PC-3 (cell line): Measurements from ENCODE around the gene COL4A1. TPM values are rescaled to one million over a fixed set of nuclear protein-coding genes. Genes with fewer than 3 reads are reported as not detected.

ENCODE experiments used
- ATAC-seq: fragments of 200-7000 bp; cut with Tn5 transposase; 2 replicates; pipeline ENCODE4 v1.9.1; 2020; ENCODE audit warnings: mild to moderate bottlenecking, moderate library complexity
- BruUV-seq: library from RNA; stranded (reverse); fragments of 400-500 nt; replicated peaks from 2 replicates; lab custom pipeline; 2021; lab: Mats Ljungman, UMichigan
- CTCF ChIA-PET: fragments of 300-600 bp; sonication (Branson Sonifier 250); formaldehyde crosslinking; loops from one replicate; lab custom pipeline; 2022; ENCODE audit warnings: antibody characterized with exemption; lab: Charles Lee
- POLR2A ChIA-PET: fragments of 300-600 bp; sonication (Branson Sonifier 250); formaldehyde crosslinking; loops from one replicate; lab custom pipeline; 2022; ENCODE audit warnings: antibody characterized with exemption; ENCODE audit not compliant: unreplicated experiment; lab: Charles Lee
- DNase-seq: peaks from one replicate; pipeline ENCODE4 v3.0.0-alpha.2; 2015
- H2AFZ ChIP-seq: fragments of 300-600 bp; sonication (generic); 2 replicates; pipeline ENCODE4 v1.6.0; 2016; ENCODE audit warnings: antibody characterized with exemption, low read length
- H3F3A ChIP-seq: fragments of 300-600 bp; sonication (generic); one replicate; pipeline ENCODE4 v1.6.0; 2017; ENCODE audit warnings: antibody characterized with exemption, low read length, control low read depth, mild to moderate bottlenecking; ENCODE audit not compliant: unreplicated experiment
- H3K27ac ChIP-seq: fragments of 300-600 bp; sonication (generic); 2 replicates; pipeline ENCODE4 v1.5.1; 2016; ENCODE audit warnings: mild to moderate bottlenecking, low read length
- H3K27me3 ChIP-seq: fragments of 300-600 bp; sonication (generic); 2 replicates; pipeline ENCODE4 v1.6.1; 2016; ENCODE audit warnings: low read length, mixed read lengths
- H3K36me3 ChIP-seq: fragments of 300-600 bp; sonication (generic); 2 replicates; pipeline ENCODE4 v1.6.1; 2016; ENCODE audit warnings: low read depth, mixed run types, low read length, mixed read lengths
- H3K4me1 ChIP-seq: fragments of 300-600 bp; sonication (generic); 2 replicates; pipeline ENCODE4 v1.5.1; 2016; ENCODE audit warnings: low read length; ENCODE audit not compliant: insufficient read depth
- H3K4me2 ChIP-seq: fragments of 300-600 bp; sonication (generic); 2 replicates; pipeline ENCODE4 v1.6.0; 2016; ENCODE audit warnings: low read length
- H3K4me3 ChIP-seq: fragments of 300-600 bp; sonication (generic); 2 replicates; pipeline ENCODE4 v1.5.1; 2016; ENCODE audit warnings: mild to moderate bottlenecking, low read length, mixed read lengths
- H3K79me2 ChIP-seq: fragments of 300-600 bp; sonication (generic); 2 replicates; pipeline ENCODE4 v1.6.1; 2017; ENCODE audit warnings: low read length, mixed read lengths
- H3K9ac ChIP-seq: fragments of 300-600 bp; sonication (generic); 2 replicates; pipeline ENCODE4 v1.6.0; 2016; ENCODE audit warnings: mild to moderate bottlenecking, low read length
- H3K9me2 ChIP-seq: fragments of 300-600 bp; sonication (generic); replicated peaks from 2 replicates; pipeline ENCODE4 v1.6.1; 2016; ENCODE audit warnings: mixed run types, low read length, mixed read lengths
- H3K9me3 ChIP-seq: fragments of 300-600 bp; sonication (generic); 2 replicates; pipeline ENCODE4 v1.6.1; 2016; ENCODE audit warnings: low read length, mixed read lengths
- H4K20me1 ChIP-seq: fragments of 300-600 bp; sonication (generic); 2 replicates; pipeline ENCODE4 v1.6.1; 2016; ENCODE audit warnings: low read length, mixed read lengths
- CTCF ChIP-seq: fragments of 300-600 bp; sonication (generic); conservative IDR thresholded peaks from 2 replicates; pipeline ENCODE4 v1.5.1; 2017; ENCODE audit warnings: antibody characterized with exemption, low read depth, mild to moderate bottlenecking, low read length
- EZH2 ChIP-seq: fragments of 300-600 bp; sonication (generic); IDR thresholded peaks from one replicate; pipeline ENCODE4 v1.6.1; 2017; ENCODE audit warnings: antibody characterized with exemption, mild to moderate bottlenecking, low read length; ENCODE audit not compliant: unreplicated experiment
- EZH2phosphoT487 ChIP-seq: fragments of 300-600 bp; sonication (generic); IDR thresholded peaks from 2 replicates; pipeline ENCODE4 v1.6.1; 2018; ENCODE audit warnings: mild to moderate bottlenecking, antibody characterized with exemption, low read length, borderline replicate concordance
- intact Hi-C: fragments of 100-400 bp; cut with micrococcal nuclease; formaldehyde crosslinking; loops from 2 replicates; pipeline ENCODE4 v1.9.0; 2023
- total RNA-seq: library from RNA; depleted of rRNA; stranded (reverse); fragments of >200 nt; gene quantifications from 2 replicates; pipeline ENCODE4 v1.2.3, GENCODE V29; 2014

The COL4A1 gene
- total RNA-seq, 1 experiment from 2014 or later, result 48.7 TPM

DNA sequence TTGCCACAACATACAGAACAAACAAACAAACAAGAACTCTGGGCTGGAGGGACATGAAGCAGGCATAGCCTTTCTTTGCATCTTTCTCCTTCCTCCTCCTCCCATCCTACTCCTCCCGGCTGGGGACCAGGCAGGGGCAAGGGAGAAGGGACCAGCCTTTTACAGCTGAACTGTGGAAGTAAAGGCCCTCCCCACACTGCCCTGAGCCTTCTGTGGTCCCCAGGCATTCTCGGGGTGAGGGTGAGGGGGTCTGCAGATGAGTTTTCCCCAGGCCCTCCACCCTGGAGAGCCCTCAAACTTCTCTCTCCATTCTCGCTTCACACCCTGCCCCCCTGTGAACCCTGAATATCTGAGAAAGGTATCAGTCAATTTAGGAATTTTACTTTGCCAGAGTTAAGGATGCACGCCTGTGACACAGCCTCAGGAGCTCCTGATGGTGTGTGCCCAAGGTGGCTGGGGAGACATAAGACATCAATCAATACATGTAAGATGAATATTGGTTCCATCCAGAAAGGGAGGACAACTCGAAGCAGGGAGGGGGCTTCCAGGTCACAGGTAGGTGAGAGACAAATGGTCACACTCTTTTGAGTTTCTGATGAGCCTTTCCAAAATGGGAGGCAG, 170.9 kb downstream of the COL4A1 start:
- peaks cover 12% of the 10 kb centered on the region for H3K4me1 ChIP-seq
- no peaks in the 10 kb centered on the region for H4K20me1 ChIP-seq
- no peaks in the 10 kb centered on the region for H3K9me3 ChIP-seq
- no peaks in the 10 kb centered on the region for H3K36me3 ChIP-seq
- H3K4me3 ChIP-seq, result no peak overlapping the region
- CTCF ChIA-PET, result no interaction called here
- H3K27ac ChIP-seq, result no peak overlapping the region
- intact Hi-C loops, result no loop called here
- no peak overlapping the region for H3K4me2 ChIP-seq
- H3K9ac ChIP-seq, result no peak overlapping the region
- no TSS peak for BruUV-seq
- TF ChIP-seq EZH2phosphoT487, result no peak
- no peak for TF ChIP-seq EZH2
- TF ChIP-seq CTCF, result no peak
- no peaks in the 10 kb centered on the region for H3K27me3 ChIP-seq
- H3F3A ChIP-seq, result no peaks in the 10 kb centered on the region
- no peaks in the 10 kb centered on the region for H3K9me2 ChIP-seq
- POLR2A ChIA-PET, result no interaction called here
- ATAC-seq (no peak), DNase-seq (no peak)
- H3K79me2 ChIP-seq, result no peaks in the 10 kb centered on the region
- H2AFZ ChIP-seq, result no peak overlapping the region

GRCh38 chr13:110134801-110135200, 172.2 kb downstream of the COL4A1 start:
- ATAC-seq, result no peak
- H3K4me3 ChIP-seq, result no peak overlapping the region
- H3K9me2 ChIP-seq, result no peaks in the 10 kb centered on the region
- no peaks in the 10 kb centered on the region for H3F3A ChIP-seq
- no TSS peak for BruUV-seq
- no peak overlapping the region for H2AFZ ChIP-seq
- ChIA-PET POLR2A (no interaction called here), CTCF (no interaction called here)
- no peaks in the 10 kb centered on the region for H3K36me3 ChIP-seq
- peaks cover 12% of the 10 kb centered on the region for H3K4me1 ChIP-seq
- no peak overlapping the region for H3K4me2 ChIP-seq
- H3K9me3 ChIP-seq, result no peaks in the 10 kb centered on the region
- H3K9ac ChIP-seq, result no peak overlapping the region
- H3K27ac ChIP-seq, result no peak overlapping the region
- intact Hi-C loops, result no loop called here
- H4K20me1 ChIP-seq, result no peaks in the 10 kb centered on the region
- TF ChIP-seq EZH2 (no peak), EZH2phosphoT487 (no peak), CTCF (no peak)
- no peaks in the 10 kb centered on the region for H3K27me3 ChIP-seq
- H3K79me2 ChIP-seq, result no peaks in the 10 kb centered on the region
- DNase-seq, result no peak

DNA sequence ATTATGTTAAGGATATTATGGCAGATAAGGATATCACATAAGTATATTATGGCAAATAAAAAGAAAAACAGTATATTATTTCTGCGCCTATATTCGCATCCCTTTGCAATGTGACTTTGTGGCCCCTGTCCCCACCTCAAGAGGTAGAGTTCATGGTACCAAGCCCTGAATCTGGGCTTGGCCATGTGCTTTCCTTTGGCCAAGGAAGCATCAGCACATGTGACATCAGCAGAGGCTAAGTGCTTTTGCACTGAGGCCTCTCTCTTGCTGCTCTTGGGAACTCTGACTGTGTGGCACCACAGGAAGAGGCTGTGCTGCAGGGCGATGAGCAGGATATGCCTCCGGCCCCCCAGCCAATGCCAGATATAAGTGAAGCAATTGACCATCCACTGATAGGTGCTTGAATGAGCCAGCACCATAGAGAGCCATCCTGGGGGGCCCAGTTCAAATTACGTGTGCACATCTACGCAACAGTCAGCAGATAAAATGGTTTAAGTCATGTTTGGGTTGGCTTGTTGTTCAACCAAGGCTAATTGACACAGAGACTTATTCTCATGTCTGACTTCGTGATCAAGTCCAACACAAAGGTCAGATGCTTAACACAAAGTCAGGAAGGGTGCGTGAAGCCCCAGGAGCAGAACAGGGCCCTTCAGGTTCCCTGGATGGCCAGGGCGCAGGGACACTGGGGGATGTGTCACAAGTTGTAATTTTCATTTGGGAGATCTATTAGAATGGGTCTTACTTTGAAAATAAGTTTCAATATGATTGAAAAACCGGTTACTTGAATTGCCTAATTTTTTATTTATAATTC, 173.3 kb downstream of the COL4A1 start:
- peaks cover 12% of the 10 kb centered on the region for H3K4me1 ChIP-seq
- no peak for DNase-seq
- ATAC-seq, result no peak
- CTCF ChIA-PET, result no interaction called here
- no peaks in the 10 kb centered on the region for H4K20me1 ChIP-seq
- no peak for TF ChIP-seq EZH2
- no peak for TF ChIP-seq EZH2phosphoT487
- no peak for TF ChIP-seq CTCF
- H2AFZ ChIP-seq, result no peak overlapping the region
- H3K9me2 ChIP-seq, result no peaks in the 10 kb centered on the region
- no peaks in the 10 kb centered on the region for H3K9me3 ChIP-seq
- intact Hi-C loops, result no loop called here
- H3K27ac ChIP-seq, result no peak overlapping the region
- no peaks in the 10 kb centered on the region for H3K27me3 ChIP-seq
- H3K9ac ChIP-seq, result no peak overlapping the region
- no peak overlapping the region for H3K4me2 ChIP-seq
- BruUV-seq, result no TSS peak
- H3F3A ChIP-seq, result no peaks in the 10 kb centered on the region
- POLR2A ChIA-PET, result interaction anchor here (0.6 kb wide), 1 partner anchor 67 kb away, joined by 7 read pairs; no protein-coding TSS in a partner anchor
- no peaks in the 10 kb centered on the region for H3K36me3 ChIP-seq
- no peaks in the 10 kb centered on the region for H3K79me2 ChIP-seq
- no peak overlapping the region for H3K4me3 ChIP-seq
